NCI-H510A treated with DMSO at 0.1 percent for 48 hours (cell line): ENCODE results near the gene DOCK1.
"Not testable (repeated sequence)": the region's sequence is repeated elsewhere in the genome, so short reads cannot be mapped to it uniquely, and the experiment has no call there.

ENCODE experiments used
- DNase-seq: peaks from one replicate; lab custom pipeline; 2025; lab: John Stamatoyannopoulos, UW

Gene DOCK1

DNA sequence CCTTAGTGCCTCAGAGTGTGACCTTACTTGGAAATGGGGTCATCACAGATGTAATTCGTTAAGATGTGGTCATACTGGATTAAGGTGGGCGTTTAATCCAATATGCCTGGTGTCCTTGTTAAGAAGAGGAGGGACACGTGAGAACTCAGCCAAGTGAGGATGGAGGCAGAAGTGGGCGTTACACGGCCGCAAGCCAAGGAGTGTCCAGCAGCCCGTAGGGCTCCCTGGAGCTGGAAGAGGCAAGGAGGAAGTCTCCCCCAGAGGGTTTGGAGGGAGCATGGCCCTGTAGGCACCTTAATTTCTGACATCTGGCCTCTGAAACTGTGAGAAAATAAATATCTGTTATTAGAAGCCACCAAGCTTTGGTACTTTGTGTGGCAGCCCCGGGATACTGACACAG lies 21.3 kb downstream of the DOCK1 start:
- no peak for DNase-seq

DNA sequence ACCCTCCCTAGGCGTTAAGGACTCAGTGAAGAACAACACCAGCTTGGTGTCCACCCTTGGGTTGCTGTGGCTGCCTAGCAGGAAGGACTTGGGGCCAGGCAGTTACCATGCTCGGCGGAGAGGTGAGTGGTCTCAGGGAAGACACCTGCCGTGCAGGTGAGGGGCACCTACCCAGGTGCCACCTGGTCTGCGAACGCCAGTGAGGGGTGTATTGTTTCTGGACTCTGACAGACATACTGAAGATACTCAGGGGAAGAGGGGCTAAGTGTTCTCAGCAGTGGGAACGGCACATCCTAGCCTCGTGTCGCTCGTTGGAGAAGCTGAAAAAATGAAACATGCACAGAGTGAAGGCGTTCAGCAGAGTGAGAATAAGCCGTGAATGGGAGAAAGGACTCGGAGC lies 22.6 kb downstream of the DOCK1 start:
- DNase-seq, result no peak

DNA sequence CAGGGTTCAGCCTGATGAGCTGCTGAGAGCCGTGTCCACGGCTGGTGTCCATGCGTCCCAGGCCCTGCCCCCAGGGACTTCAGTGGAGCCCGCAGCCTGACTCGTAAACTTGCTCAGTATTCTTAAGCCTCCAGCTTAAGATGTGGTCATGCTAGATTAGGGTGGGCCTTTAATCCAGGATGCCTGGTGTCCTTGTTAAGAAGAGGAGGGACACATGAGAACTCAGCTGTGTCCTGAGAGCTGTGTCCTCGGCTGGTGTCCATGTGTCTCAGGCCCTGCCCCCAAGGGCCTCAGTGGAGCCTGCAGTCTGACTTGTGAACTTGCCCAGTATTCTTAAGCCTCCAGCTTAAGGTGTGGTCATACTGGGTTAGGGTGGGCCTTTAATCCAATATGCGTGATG lies 23.0 kb downstream of the DOCK1 start:
- no peak for DNase-seq

GRCh38 chr10:126929391-126929790 lies 24.2 kb downstream of the DOCK1 start:
- DNase-seq, result no peak

DNA sequence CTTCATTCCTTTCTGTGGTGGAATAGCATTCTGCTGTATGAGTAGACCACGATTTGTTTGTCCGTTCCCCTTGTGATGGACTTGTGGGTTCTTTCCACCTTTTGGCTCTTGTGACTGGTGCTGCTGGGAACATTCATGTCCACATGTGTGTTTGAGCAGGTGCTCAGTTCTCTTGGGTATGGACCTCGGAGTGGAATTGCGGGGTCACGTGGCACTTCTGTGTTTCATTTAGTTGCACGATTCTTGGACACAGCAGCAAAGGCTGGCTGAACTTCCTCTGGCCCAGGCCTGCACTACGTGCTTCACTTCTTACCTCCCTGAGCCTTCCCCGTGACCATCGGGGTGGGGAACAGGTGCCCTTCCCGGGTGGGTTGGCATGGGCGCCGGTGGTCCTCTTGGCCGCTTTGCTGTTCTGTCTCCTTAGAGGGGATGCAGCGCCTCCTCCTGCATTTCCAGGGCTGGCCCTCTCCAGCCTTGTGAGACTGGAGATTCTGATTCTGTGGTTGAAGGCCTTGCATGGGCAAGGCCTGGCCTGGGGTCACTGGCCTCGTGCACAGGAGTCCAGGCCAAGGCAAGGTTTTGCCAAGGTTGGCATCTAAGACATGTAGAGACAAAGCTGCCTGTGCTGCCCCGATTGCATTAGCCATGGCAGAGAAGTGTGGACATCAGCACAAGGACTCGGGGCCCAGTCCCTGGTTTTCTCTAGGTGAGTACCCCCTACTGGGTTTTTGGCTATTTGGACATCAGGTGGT lies 25.1 kb downstream of the DOCK1 start:
- DNase-seq, result no peak

- DNase-seq, result no peak
Measured at GRCh38 chr10:126930883-126931503, 25.8 kb downstream of the DOCK1 start.

- no peak for DNase-seq
Measured at GRCh38 chr10:126931544-126931943, 26.3 kb downstream of the DOCK1 start.

- DNase-seq, result no peak
Measured at GRCh38 chr10:126932516-126932915, 27.3 kb downstream of the DOCK1 start.

GRCh38 chr10:126933116-126933515 lies 27.9 kb downstream of the DOCK1 start:
- no peak for DNase-seq

GRCh38 chr10:126935263-126935946 lies 30.2 kb downstream of the DOCK1 start:
- no peak for DNase-seq

DNA sequence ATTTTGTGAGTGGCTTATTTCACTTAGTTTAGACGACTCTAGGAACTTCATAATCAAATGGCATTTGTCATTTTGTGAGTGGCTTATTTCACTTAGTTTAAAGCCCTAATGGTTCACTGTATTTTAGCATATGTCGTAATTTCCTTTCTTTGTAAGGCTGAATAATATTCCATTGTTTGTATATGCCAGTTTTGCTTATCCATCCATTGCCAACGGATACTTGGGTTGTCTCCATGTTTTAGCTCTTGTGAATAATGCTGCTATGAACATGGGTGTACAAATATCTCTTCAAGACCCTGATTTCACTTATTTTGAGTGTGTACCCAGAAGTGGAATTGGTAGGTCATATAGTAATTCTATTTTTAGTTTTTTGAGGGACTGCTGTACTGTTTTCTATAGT lies 31.8 kb downstream of the DOCK1 start:
- DNase-seq, result no peak

DNA sequence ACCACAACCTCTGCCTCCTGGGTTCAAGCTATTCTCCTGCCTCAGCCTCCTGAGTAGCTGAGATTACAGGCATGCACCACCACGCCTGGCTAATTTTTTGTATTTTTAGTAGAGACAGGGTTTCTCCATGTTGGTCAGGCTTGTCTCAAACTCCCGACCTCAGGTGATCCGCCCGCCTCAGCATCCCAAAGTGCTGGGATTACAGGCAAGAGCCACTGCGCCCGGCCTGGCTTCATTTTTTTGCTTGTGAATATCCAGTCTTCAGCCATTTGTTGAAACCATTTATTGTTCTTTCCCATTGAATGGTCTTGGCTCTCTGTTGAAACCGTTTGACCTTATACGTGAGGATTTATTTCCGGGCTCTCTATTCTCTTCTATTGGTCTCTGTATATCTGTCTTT lies 32.9 kb downstream of the DOCK1 start:
- DNase-seq, result not testable (repeated sequence)

DNA sequence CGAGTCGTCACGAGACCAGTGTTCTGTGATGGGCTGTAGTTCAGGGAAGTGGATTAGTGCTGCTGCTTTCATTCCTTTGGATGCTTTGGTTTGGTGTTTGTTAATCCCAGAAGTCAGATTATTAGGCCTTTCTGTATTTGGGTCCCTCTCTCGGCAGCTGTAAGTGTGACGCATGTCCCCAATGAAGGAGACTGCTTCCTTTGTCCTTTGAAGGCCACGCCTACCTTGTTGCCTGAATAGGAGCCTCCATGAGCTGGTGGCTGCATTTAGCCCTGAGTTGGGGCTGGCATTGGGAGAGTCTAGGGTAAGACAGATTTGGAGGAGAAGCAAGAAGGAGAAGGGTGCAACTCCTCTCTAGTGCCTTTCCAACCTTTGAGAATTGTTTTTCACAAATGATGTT lies 34.5 kb downstream of the DOCK1 start:
- DNase-seq, result no peak

- no peak for DNase-seq
Measured at GRCh38 chr10:126940670-126941310, 35.6 kb downstream of the DOCK1 start.

GRCh38 chr10:126944191-126944590 lies 39.0 kb downstream of the DOCK1 start:
- no peak for DNase-seq

GRCh38 chr10:126945351-126946030 lies 40.3 kb downstream of the DOCK1 start:
- DNase-seq, result no peak

DNA sequence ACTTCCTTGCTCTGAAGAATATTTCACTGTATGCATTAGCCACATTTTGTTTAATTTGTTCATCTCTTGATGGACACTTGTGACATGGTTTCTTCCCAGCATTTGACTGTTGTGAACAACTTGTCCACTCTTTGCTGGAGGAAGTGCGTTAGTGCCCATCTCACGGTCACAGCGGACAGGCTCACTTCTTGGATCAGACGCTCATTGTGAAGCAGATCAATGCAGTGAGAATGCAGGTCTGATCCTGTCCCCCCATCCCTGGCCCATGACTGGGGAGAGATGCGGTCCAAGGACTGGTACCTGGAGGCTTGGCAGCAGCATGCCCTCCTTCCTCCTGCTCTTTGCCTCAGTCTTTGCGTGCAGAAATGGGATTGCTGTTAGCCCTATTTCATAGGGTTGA lies 41.5 kb downstream of the DOCK1 start:
- no peak for DNase-seq

DNA sequence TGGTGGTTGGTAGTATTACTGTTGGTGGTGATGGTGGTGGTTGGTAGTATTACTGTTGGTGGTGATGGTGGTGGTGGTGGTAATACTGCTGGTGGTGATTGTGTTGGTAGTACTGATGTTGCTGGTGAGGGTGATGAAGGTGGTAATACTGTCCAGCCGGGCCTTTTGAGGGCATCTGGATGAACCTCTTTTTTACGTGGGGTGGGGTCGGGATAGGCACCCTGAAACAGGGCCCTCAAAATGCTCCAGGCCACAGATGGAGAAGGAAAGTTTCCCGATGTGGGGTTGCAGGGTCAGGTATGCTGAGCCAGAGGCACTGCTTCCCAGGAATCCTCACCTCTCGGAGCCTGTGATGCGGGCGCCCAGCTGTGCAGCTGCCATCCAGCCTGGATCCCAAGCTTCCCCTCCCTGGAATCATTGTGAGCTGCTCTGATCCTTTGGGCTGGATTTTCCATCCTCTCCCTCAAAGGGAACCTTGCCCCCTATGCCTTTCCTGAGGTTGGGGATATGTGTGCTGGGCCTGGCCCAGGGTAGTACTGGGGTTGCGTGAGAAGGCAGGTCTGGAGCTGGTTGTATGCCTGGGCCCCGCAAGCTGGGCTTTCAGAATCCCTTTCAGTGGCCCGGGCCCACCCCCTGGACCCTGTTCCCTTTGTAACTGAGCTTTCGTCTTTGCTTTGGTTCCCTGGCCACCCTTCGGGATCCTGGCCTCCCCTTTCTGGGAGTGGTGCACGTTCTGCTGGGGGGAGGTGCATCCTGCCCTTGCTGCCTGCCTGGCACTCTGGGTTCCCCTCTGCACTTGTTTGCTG lies 43.3 kb downstream of the DOCK1 start:
- no peak for DNase-seq

DNA sequence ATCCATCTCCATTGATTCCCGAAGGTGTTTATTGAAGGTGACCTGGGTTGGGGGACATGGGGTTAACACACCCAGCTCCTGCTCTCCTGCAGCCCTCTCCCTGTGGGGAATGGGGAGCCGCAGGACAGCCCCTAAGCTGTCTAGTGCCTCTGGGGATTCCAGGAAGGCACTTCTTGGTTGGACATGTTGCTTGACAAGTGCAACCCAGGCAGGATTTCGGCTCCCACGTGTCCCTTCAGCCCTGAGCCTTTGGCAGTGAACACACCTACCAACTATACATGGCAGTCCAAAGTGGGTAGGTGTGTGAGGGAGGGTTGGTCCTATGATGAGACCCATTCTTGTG lies 43.9 kb downstream of the DOCK1 start:
- DNase-seq, result no peak

DNA sequence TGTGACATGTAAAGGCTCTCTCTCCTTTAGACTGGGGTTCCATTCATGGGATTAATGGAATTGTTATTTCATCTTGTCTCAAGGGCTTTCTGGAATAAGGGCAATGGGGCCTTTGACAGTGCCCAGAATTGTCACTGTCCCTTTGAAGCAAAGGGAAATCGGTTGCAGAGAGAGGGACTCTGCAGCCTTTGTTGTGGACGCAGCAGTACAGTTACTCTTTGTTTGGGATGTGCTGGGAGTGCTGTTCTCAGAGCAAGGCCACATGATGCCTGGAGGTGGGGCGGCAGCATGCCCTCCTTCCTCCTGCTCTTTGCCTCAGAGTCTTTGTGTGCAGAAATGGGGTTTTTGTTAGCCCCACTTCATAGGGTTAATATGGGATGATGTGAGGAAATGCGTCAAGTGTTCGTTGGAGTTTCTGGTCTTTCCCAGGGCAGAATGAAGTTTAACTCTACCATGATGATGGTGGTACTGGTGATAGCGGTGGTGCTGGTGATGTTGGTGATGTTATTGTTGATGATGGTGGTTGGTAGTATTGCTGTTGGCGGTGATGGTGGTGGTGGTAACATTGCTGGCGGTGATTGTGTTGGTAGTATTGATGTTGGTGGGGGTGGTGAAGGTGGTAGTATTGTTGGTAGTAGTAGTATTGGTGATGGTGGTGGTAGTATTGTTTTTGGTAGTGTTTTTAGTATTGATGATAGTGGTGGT lies 45.3 kb downstream of the DOCK1 start:
- DNase-seq, result no peak

- DNase-seq, result no peak
Measured at GRCh38 chr10:126953886-126954285, 48.7 kb downstream of the DOCK1 start.
